Measurements from ENCODE around the gene GAS7.
"Not testable (repeated sequence)": the region's sequence is repeated elsewhere in the genome, so short reads cannot be mapped to it uniquely, and the experiment has no call there.

Gene GAS7

DNA sequence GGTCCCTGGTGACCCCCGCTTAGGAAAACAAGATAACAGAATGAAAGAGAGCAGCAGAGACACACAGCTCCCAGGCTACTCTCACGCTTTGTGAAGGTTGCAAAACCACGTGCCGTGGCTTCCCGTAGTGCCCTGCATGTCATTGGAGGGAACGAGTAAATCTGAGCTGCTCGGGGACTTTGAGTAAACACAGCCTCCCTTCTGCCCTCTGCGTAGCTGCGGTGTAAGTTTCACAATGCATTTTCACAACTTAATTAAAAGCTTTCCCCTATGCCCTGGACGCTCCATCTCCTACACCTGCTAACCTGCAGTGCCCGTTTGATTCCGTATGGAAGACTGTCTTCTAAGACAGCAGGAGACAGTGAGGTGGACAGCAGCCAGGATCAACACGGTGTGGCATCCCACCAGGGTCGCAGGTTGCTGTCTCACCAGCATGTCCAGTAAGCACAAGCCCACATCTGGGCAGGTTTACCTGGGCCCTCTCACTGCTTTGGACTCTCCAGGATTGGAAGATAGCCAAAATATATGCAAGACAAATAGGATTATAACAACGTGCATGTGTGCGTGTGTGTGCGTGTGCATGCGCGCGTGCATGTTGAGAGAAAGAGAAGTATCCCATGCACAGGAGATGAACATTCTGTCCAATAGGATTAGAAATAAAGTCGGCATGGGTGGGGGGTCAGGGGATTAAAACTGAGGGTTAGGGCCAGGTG, 177.0 kb downstream of the GAS7 start:
- no peak for DNase-seq (ENCODE audit: low read depth)

DNA sequence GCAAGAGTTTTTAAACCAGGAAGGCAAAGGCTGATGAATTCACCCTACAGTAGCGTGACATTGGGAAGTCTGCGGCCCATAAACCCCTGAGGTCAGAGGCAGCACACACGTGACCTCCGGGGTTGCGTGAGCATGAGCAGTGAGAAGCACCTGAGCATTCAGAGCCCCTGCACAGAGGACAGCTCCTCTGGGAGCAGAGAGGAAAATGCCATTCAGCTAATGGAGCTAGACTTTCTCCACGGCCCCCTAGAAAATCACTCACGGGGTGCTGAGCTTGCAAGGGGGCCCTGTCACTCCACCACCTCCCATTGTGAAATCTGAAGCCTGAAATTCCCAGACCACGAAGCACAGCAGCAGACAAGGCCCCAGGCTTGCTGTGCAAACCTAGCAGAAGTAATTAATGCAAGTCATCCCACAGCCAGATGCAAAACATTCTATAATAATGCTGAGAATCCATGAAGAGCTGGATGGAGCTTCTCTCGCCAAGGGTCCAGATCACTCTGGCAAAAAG, 178.4 kb downstream of the GAS7 start:
- no peak for DNase-seq (ENCODE audit: low read depth)

GRCh38 chr17:10018461-10018891, 179.9 kb downstream of the GAS7 start:
- DNase-seq (ENCODE audit: low read depth): no peak

DNA sequence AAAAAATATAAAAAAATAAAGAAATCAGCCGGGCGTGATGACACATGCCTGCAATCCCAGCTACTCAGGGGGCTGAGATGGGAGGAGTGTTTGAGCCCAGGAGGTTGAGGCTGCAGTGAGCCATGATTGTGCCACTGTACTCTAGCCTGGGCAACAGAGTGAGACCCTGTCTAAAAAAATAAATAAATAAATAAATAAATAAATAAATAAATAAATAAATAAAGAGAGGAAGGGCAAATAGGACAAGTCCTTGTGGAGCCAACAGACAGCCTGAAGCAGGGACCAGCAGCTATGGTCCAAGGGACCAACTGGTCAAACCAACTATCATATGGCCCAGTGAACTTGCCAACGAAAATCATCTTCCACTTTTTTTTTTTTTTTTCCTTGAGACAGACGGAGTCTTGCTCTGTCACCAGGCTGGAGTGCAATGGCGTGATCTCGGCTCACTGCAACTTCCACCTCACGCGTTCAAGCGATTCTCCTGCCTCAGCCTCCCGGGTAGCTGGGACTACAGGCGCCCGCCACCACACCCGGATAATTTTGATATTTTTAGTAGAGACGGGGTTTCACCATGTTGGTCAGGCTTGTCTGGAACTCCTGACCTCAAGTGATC, 181.3 kb downstream of the GAS7 start:
- not testable (repeated sequence) for DNase-seq (ENCODE audit: low read depth)

GRCh38 chr17:10013365-10014112, 184.9 kb downstream of the GAS7 start:
- DNase-seq (ENCODE audit: low read depth): no peak

- DNase-seq (ENCODE audit: low read depth): no peak
Observed at GRCh38 chr17:10010752-10011151, 187.7 kb downstream of the GAS7 start.

GRCh38 chr17:10003705-10004104, 194.7 kb downstream of the GAS7 start:
- DNase-seq (ENCODE audit: low read depth): no peak

GRCh38 chr17:10002567-10003360, 195.6 kb downstream of the GAS7 start:
- not testable (repeated sequence) for DNase-seq (ENCODE audit: low read depth)

DNA sequence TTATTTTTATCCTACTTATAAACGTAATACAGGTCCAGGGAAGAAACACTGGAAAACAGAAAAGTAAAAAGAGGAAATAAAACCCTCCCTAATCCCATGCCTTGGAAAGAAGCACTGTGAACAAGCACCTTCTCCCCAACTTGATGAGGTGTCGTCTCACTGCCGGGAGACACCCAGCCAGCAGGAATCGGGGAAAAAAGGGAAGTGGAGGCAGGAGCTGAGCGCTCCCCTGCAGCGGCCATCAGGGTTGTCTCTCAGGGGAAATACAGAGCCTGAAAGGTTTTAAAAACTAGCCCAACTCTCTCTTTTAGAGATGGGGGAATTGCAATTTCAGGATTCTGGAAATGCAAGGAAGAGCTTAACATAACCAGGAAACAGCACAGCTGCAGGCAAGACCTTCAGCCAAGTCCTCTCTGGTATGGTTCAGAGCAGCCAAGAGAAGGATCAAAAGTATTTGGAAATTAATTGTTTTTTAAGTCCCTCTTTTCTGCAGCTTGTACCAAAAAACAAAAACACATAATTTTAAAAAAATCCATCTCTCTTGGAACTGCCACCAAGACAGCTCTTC, 197.0 kb downstream of the GAS7 start:
- no peak for DNase-seq (ENCODE audit: low read depth)

- no peak for DNase-seq (ENCODE audit: low read depth)
Observed at GRCh38 chr17:9999919-10000695, 198.3 kb downstream of the GAS7 start.

DNA sequence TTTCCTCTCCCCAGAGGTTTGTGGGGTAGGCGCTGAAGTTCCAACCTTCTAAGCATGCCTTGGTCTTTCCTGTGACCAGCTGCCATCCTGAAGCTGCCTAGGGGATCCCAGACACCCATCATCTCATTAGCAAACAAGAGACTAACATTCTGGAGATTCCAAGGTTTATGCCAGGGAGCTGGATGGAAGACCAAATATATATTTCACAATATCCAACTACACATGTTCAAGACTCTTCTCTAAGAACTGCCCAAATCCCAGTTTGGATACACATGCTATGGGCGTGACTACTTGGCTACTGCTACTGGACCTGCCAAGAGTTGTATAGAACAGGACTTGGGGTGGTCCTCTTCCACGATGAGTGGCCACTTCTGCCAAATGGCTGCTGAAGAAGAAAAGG, 200.3 kb downstream of the GAS7 start:
- DNase-seq (ENCODE audit: low read depth): no peak

DNA sequence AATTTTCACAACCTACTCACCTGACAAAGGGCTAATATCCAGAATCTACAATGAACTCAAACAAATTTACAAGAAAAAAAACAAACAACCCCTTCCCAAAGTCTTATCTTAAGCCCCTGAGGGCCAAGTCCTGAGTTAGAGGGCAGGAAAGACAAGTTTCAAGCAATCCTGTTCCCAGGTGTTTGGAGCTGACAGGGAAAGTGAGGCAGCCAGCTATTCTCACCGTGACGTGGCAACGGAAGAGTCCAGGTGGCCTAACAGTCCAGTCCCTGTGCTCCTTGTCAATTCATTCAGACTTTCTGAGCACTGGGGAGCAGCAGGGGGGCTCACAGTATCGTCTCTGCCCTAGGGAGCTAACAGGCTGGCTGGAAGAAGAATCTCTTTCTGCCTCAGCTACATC, 203.6 kb downstream of the GAS7 start:
- DNase-seq (ENCODE audit: low read depth): no peak

DNA sequence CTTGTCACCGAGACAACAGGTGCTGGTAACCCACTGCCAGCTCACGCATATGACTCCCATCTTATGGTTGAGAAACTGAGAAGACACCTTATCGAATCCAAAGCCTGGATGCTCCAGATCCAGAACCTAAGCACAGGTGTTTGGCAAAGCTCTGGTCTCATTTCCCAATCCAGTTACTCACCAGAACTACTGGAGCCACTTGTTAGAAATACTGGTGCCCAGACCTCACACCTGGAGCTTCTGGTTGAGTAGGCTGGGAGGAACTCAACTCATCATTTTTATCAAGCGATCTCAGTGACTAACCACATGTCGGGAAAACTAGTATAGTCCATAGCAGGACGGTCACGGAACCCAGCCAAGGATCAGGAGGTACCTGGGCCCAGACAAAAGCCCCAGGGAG, 206.6 kb downstream of the GAS7 start:
- DNase-seq (ENCODE audit: low read depth): no peak

GRCh38 chr17:9991351-9991750, 207.1 kb downstream of the GAS7 start:
- no peak for DNase-seq (ENCODE audit: low read depth)

GRCh38 chr17:9987779-9988585, 210.4 kb downstream of the GAS7 start:
- DNase-seq (ENCODE audit: low read depth): no peak

DNA sequence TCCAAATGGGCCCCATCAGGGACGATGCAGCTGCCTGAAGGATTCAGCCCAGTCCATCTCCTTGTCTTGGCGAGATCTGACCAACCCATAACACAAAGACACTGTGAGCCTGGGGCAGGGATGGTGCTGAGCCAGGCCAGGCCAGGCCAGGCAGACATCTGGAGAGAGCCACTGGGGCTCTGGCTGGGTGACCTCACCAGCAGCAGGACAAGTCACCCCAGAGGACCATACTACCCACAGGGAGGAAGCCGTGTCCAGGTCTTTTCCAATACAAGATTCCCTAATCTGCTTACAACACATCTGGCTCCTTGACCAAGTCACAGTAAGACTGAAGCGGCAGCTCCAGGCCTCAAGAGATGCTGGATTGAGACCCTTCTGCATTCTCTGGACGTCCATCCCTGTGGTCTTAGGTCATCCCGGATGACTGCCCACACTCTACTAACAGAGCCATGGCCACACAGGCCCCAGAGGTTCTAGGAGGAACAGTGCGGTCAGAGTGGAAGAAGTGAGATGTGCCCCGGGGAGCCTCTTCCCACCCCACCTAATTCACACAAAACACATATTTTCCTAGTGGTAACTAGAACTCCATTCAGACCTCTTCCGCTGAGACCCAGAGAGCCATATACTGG, 211.5 kb downstream of the GAS7 start:
- DNase-seq (ENCODE audit: low read depth): no peak

DNA sequence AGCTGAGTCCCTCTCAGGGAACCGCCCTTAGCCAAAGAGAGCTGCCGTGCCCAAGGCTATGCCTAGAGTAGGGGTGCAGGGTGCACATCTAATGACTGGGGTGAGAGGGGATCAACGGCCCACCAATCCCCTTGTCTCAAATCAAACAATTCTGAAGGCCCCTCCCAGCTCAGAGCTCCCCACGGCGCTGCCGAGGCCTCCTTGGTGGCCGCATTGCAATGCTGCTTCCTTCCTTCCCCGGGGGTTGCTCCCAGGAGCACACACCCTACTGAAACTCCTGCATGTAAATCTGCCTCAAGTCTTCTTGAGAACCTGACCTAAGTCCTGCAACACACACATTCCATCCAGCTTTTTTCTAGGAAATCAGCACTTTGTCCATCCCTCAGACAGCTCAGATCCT, 212.8 kb downstream of the GAS7 start:
- DNase-seq (ENCODE audit: low read depth): no peak

- no peak for DNase-seq (ENCODE audit: low read depth)
Observed at GRCh38 chr17:9984768-9985167, 213.6 kb downstream of the GAS7 start.

DNA sequence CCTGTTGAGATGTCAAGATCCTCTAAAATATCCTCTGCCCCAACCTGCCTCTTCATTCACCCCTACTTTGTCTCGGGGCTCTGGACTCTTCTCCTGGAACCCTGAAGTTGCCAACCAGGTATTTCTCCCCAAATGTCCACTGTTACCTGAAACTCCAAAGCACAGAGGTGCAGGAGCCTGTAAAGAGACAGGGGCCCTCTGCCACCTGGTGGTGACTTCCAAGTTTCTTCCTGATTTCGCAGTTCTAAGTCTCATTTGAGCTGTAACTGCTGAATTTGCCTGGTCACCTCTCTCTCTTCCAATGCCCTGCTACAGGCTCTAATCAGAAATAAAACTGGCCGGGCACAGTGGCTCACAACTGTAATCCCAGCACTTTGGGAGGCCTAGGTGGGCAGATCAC, 216.2 kb downstream of the GAS7 start:
- no peak for DNase-seq (ENCODE audit: low read depth)
